Measurements from ENCODE around the gene NR4A1.

NR4A1 gene

DNA sequence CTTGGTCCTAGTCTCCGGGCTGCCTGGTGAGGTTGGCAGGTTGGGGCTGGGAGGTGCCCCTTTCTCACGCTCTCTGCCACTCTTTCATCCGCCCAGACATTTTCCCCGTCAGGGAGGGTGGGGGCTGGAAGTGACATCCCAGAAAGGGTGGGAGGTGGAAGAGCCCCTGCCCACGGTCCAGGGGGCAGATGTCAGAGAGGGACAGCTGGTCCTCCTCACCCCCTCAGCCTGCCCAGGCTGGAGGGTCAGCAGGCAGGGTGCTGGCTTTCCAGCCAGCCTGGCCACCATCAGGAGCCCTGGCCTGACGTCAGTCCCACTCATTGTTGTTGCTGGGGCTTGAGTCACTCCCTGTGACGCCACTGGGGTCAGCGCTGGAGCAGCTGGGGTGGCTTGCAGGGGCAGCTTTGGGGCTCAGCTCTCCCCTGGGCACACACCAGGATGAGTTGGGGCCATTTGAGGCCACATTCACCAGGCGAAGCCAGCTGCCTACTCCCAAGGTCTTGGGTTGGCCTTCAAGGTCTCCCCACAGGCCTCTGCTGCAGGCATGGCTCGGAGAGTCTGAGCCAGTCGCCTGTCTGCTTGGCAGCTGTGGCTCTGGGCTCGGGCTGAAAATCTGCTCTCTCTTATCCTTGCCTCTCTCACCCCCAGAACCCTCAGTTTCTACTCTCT, 12.9 kb downstream of the NR4A1 start:
- DNase-seq (ENCODE audit: low read depth, low spot score), result peak; percentile 86
- no peak overlapping the region for H3K4me3 ChIP-seq (ENCODE audit: low read depth, low read length)
- in situ Hi-C loops (cut with HindIII; ENCODE audit: low sequenced_read_pairs), result no loop called here
- no peak for TF ChIP-seq CTCF (IDR thresholded peaks at IDR 0.05; ENCODE audit: low read depth, low read length)

DNA sequence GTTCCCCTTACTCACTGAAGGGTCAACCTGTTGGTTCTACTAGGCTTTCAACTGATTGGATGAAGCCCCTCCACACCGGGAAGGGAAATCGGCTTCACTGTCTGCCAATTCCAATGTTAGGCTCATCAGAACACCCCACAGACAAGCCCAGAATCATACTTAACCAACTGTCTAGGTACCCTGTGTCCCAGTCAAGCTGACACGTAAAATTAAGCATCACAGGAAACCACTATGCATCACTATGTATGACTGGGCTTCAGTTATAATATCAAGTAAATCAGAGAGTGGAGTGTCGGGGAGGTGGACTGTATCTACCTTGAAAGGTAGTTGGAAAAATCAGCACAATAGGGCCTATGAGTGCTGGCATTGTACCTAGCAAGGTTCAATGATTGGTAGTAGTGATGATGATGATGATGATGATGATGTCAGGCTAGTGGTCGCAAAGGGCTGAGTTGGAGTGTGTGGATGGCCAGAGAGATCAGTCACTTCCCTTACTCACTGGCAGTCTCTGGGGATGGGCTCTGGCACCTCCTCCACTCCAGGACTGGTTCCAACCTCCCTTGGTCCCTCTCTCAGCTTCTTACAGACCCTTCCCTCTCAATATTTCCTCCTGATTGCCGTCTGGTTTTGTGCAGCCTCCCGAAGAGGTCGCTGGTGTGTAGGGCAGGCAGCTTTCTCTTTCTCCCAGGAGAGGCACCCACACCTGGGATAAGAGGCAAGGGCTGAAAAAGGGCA, 15.3 kb downstream of the NR4A1 start:
- DNase-seq (ENCODE audit: low read depth, low spot score), result no peak
- in situ Hi-C loops (cut with HindIII; ENCODE audit: low sequenced_read_pairs), result no loop called here
- no peak overlapping the region for H3K4me3 ChIP-seq (ENCODE audit: low read depth, low read length)
- no peak for TF ChIP-seq CTCF (IDR thresholded peaks at IDR 0.05; ENCODE audit: low read depth, low read length)

DNA sequence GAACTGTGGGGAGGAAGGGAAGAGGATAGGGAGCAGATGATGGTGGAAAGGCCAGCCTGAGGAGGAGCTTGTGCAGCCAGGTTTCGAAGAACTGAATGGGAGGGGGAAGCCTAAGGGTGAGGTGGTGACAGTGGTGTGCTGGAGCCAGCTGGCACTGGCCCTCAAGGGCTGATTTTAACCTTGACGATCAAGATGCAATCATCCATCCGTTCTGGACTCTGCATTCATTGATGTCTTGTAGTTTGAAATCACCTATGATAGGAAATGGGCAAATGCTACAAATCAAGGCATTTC, 15.8 kb downstream of the NR4A1 start:
- in situ Hi-C loops (cut with HindIII; ENCODE audit: low sequenced_read_pairs), result no loop called here
- DNase-seq (ENCODE audit: low read depth, low spot score), result no peak
- TF ChIP-seq CTCF (IDR thresholded peaks at IDR 0.05; ENCODE audit: low read depth, low read length), result no peak
- H3K4me3 ChIP-seq (ENCODE audit: low read depth, low read length), result no peak overlapping the region

GRCh38 chr12:52069327-52070184, 18.3 kb downstream of the NR4A1 start, which contains the start of gene ATG101:
Gene ATG101, plus strand, starts transcription at chr12:52069978. Its CDS starts 3,673 bp downstream, at chr12:52073651.
- peak; percentile 82 for TF ChIP-seq CTCF (IDR thresholded peaks at IDR 0.05; ENCODE audit: low read depth, low read length)
- DNase-seq (ENCODE audit: low read depth, low spot score), result peak; percentile 98
- H3K4me3 ChIP-seq (ENCODE audit: low read depth, low read length), result peak within 1 kb of the TSS; percentile 98
- in situ Hi-C loops (cut with HindIII; ENCODE audit: low sequenced_read_pairs), result no loop called here

- peak overlapping the region; percentile 98 for H3K4me3 ChIP-seq (ENCODE audit: low read depth, low read length)
- TF ChIP-seq CTCF (IDR thresholded peaks at IDR 0.05; ENCODE audit: low read depth, low read length), result no peak
- no peak for DNase-seq (ENCODE audit: low read depth, low spot score)
- in situ Hi-C loops (cut with HindIII; ENCODE audit: low sequenced_read_pairs), result no loop called here
Measured at GRCh38 chr12:52070185-52070925, 19.1 kb downstream of the NR4A1 start.

Data from astrocyte of the spinal cord (primary cell).